Right kidney (tissue), 1 donor: ENCODE results near the gene MAP3K19.

Experiments used
- DNase-seq: peaks from one replicate; pipeline ENCODE4 v3.0.0-alpha.2; 2016

MAP3K19 gene

DNA sequence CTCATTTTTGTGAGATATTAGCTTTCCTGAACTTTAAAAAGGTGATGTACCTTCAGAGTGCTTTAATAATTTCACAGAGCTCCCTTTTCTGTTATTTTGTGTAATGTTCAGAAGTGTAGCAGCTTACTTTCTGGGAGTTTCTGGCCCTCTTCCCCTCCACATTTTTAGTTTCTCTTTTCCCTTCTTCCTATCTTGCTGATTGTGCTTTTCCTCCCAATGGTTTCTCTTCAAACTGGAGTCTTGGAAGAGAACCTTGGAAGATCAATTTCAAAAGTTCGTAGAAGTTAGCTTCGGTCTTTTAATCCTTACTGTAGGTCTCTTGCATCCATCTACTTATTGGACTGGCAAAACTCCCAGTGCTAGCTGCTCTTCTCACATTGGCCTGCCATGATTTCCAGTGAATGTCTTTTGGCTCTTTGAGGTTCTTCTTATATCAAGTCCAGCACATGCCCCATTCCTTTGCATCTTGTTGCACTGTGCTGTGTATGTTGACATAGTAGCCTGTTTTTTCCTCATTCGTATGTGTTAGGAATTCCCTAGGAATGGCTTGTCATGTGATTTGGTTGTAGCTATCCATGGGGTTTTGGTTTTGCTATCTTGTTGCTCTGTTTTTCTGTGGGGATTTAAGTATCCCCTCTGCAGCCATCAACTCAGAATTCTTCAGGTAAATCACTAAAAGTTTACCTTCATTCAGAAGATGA, 120.9 kb downstream of the MAP3K19 start:
- no peak for DNase-seq

DNA sequence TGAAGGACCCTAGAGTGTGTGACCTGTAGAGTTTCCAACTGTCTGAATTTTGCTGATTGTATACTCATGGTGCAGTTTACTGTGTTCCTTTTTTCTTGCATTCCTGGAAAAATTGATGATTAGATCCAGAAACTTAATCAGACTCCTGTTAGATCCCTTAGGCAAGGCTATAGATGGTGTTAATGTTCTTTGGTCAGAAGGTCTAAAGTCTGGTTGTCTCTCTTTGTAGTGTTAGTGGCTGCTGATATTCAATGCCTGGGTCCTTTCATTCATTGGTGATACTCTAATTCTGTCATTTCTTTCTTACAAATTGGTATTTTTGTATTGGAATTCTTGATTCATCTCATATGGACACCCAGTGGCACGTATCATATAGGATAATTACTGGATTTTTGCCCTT, 122.3 kb downstream of the MAP3K19 start:
- no peak for DNase-seq

DNA sequence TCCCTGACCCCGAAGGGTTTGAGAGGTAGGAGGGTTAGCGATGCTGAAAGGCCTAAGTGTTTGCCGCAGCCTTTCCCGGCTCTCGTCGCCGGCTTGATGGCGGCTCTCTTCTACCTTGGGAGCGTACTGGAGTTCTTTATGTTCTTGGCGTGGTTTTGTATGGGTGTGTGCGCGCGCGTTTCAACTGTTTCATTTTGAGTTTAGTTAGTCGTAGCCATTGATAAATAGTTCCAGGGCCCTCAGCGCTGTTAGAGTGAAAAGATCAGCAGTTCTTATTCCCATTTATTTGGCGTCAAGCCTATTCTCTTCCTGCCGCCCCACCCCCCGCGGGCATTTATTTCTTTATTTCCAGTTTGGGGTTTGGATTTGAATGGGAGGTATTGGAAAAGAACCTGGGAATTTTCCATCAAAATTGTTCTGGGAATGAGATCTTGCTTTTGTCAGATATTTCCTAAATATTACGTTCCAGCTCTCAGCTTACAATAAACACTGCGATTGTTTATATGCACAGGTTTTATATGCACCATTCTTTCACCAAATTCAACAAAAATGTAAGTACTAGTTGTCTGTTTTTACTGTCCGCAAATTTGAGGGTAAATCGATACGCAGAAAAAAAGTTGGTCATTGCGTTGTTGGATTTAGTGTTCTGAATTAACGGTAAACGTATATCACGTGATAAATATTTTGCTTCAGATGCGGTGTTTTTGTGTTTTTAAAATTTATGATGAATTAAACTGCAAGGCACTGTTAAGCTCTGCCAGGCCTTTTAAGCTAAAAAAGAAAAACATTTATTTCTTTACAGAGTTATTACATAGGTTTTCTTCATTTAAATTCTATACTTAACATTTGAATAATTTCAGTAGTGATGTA, 127.7 kb downstream of the MAP3K19 start:
- no peak for DNase-seq

DNA sequence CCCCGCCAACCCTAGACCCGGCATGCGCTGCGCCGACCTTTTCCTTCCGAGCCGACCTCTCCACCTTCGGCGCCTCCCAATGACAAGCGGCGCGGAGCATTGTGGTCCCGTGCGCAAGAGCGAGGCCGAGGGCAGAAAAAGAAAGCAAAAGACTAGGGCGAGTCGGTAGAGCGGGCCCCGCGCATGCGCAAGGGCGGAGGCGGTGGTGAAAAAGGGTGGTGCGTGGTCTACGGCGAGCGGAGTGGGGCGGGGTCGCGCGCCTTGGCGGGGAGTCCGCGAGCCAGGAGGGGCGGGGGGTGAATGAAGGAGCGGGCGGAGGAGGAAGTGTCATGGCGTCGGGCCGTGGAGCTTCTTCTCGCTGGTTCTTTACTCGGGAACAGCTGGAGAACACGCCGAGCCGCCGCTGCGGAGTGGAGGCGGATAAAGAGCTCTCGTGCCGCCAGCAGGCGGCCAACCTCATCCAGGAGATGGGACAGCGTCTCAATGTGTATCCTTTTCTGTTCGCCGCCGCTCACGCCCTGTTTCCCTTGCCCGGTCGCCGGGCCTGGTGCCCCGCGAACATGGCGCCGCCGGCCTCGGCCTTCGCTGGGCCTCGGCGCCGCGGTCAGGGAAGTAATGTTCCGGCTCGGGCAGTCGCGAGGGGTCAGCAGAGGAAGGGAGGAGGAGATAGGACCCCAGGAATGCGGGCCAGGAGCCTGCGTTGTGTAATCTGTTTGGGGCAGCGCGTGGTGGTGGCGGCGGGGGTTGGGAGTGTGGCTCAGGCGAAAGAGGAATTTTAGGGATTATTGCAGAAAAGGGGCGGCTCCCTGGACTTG, 128.5 kb downstream of the MAP3K19 start, which contains the start of gene CCNT2:
Gene CCNT2, plus strand, starts transcription at position 297 of the 815 bp plus-strand sequence. Its CDS starts 33 bp downstream, at position 330.
- DNase-seq = peak; percentile 94

DNA sequence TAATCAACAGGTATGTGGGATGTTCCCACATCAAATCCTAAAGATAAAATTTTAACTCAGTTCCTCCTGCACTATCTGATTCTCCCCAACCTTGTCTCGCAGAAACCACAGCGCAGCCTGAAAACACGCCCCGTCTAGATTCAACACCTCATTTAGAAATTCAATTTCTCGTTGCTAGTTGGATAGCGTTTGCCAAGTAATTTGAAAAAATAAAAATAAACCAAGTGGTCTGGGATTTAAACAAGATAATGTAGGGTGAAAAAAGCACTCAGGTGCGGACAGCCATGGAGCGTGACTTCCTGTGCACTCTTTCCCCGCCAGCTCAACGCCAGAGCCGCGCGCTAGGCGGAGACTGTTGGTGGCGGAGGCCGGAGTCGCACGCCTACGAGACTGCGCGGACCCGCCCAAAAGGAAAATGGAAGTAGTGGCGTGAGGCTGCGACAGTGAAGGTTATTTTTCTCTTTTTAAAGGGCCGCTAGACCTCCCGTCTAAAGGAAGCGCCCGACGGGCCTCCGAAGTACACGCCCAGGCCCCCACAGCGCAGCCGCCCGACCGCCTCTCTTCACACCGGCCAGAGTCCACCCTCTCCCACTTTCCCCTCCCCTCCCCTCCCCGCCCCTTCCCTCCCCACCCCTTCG, 129.2 kb downstream of the MAP3K19 start:
- DNase-seq = peak; percentile 96

DNA sequence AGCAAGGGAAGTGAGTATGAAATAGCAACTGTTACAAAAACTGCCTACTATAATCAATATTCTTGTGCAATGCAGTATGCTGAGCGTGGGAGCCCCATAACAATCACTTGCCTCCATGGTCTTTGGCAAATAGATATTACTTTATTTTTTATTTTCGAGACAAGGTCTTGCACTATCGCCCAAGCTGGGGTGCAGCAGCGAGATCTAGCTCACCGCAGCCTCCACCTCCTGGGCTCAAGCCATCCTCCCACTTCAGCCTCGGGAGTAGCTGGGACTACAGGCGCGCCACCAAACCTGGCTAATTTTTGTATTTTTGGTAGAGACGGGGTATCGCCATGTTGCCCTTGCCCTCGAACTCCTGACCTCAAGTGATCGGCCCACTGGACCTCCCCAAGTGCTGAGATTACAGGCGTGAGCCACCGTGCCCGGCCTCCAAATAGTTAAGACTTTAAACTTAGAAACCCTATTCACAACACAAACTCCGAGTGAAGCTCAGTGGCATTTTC, 129.8 kb downstream of the MAP3K19 start:
- DNase-seq = no peak
